ENCODE data around the gene SEMA3A.
"Not testable (repeated sequence)": the region's sequence is repeated elsewhere in the genome, so short reads cannot be mapped to it uniquely, and the experiment has no call there.

SEMA3A gene

GRCh38 chr7:84194484-84195271, at the start of gene SEMA3A:
Gene SEMA3A (minus strand): TSS chr7:84194789. CDS start chr7:84194586, 203 bp downstream.
- DNase-seq = peak; percentile 95

- DNase-seq = not testable (repeated sequence)
These were observed 48.4 kb upstream of the SEMA3A start for GRCh38 chr7:84243037-84243436.

GRCh38 chr7:84238596-84238995, 44.0 kb upstream of the SEMA3A start:
- no peak for DNase-seq

GRCh38 chr7:84237533-84238173, 43.1 kb upstream of the SEMA3A start:
- DNase-seq = peak; percentile 73

- no peak for DNase-seq
These were observed 41.8 kb upstream of the SEMA3A start for GRCh38 chr7:84236398-84236797.

- DNase-seq = peak; percentile 24
These were observed 38.1 kb upstream of the SEMA3A start for GRCh38 chr7:84232646-84233045.

- no peak for DNase-seq
These were observed 36.6 kb upstream of the SEMA3A start for GRCh38 chr7:84231157-84231556.

GRCh38 chr7:84230491-84230890, 35.9 kb upstream of the SEMA3A start:
- DNase-seq = no peak

GRCh38 chr7:84228526-84228925, 33.9 kb upstream of the SEMA3A start:
- no peak for DNase-seq

GRCh38 chr7:84226759-84227158, 32.2 kb upstream of the SEMA3A start:
- DNase-seq = no peak

- DNase-seq = no peak
These were observed 29.9 kb upstream of the SEMA3A start for GRCh38 chr7:84224505-84224904.

- no peak for DNase-seq
These were observed 24.7 kb upstream of the SEMA3A start for GRCh38 chr7:84219310-84219709.

- peak; percentile 48 for DNase-seq
These were observed 24.1 kb upstream of the SEMA3A start for GRCh38 chr7:84218681-84219080.

- no peak for DNase-seq
These were observed 21.9 kb upstream of the SEMA3A start for GRCh38 chr7:84216472-84216871.

GRCh38 chr7:84214757-84215156, 20.2 kb upstream of the SEMA3A start:
- DNase-seq = not testable (repeated sequence)

- DNase-seq = no peak
These were observed 15.7 kb upstream of the SEMA3A start for GRCh38 chr7:84210301-84210700.

GRCh38 chr7:84209006-84209405, 14.4 kb upstream of the SEMA3A start:
- no peak for DNase-seq

GRCh38 chr7:84207615-84208014, 13.0 kb upstream of the SEMA3A start:
- no peak for DNase-seq

- peak; percentile 64 for DNase-seq
These were observed 12.4 kb upstream of the SEMA3A start for GRCh38 chr7:84207025-84207424.

- DNase-seq = peak; percentile 75
These were observed 10.1 kb upstream of the SEMA3A start for GRCh38 chr7:84204655-84205054.

- peak; percentile 12 for DNase-seq
These were observed 8.3 kb upstream of the SEMA3A start for GRCh38 chr7:84202855-84203254.

GRCh38 chr7:84200859-84201258, 6.3 kb upstream of the SEMA3A start:
- DNase-seq = peak; percentile 92

- DNase-seq = no peak
These were observed 4.6 kb upstream of the SEMA3A start for GRCh38 chr7:84199216-84199615.

GRCh38 chr7:84196084-84196503, 1.5 kb upstream of the SEMA3A start:
- DNase-seq = peak; percentile 89
